Right ventricle myocardium inferior (tissue), 1 donor: Measurements from ENCODE around the gene FBXO2. TPM values are rescaled to one million over a fixed set of nuclear protein-coding genes. Genes with fewer than 3 reads are reported as not detected.
"Not testable (repeated sequence)": the region's sequence is repeated elsewhere in the genome, so short reads cannot be mapped to it uniquely, and the experiment has no call there.

ENCODE experiments used
- ATAC-seq: fragments of 200-7000 bp; cut with Tn5 transposase; one replicate; pipeline ENCODE4 v1.9.1; 2020; ENCODE audit warnings: mild to moderate bottlenecking, moderate library complexity
- DNase-seq: peaks from one replicate; pipeline ENCODE4 v3.0.0; 2021; ENCODE audit errors: missing footprints
- intact Hi-C: fragments of 100-400 bp; cut with DNase I; formaldehyde crosslinking; loops from one replicate; pipeline ENCODE4 v1.11.0; 2022
- total RNA-seq: library from RNA; stranded (reverse); fragmentation: NEBNext Ultra II Directional; extraction: Animal tissue kit (Norgen Biotek cat#: 25700); gene quantifications from one replicate; pipeline ENCODE4 v1.2.1, GENCODE V29; 2021
- donor health status: DM: no; HTN: yes; CAD: no; lungs with severe emphysema.

FBXO2 gene
- total RNA-seq, 1 donor from 2014 or later: 4.2 TPM

DNA sequence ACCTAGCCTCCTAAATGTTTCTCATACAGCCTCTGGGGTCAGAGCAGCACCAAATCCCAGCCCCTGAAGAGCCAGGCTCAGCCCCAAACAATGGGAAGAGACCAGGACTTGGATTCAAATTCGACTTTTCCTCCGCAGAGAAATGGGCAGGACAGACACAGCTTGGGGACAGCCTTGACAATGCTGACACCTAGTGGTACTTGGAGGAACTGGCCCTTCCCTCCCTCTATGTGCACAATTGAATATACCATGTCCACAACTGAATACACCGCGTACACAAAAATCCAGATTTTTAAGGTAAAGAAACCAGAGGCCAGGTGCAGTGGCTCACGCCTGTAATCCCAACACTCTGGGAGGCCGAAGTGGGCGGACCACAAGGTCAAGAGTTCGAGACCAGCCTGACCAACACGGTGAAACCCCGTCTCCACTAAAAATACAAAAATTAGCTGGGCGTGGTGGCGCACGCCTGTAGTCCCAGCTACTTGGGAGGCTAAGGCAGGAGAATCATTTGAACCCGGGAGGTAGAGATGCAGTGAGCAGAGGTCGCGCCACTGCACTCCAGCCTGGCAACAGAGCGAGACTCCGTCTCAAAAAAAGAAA is 11.7 kb downstream of the FBXO2 start:
- DNase-seq: not testable (repeated sequence)
- peak; percentile 75 for ATAC-seq
- intact Hi-C loops: loop anchor here (1.0 to 2.0 kb wide), 4 partner anchors 164 to 605 kb away; partner anchors contain the start of gene DISP3

DNA sequence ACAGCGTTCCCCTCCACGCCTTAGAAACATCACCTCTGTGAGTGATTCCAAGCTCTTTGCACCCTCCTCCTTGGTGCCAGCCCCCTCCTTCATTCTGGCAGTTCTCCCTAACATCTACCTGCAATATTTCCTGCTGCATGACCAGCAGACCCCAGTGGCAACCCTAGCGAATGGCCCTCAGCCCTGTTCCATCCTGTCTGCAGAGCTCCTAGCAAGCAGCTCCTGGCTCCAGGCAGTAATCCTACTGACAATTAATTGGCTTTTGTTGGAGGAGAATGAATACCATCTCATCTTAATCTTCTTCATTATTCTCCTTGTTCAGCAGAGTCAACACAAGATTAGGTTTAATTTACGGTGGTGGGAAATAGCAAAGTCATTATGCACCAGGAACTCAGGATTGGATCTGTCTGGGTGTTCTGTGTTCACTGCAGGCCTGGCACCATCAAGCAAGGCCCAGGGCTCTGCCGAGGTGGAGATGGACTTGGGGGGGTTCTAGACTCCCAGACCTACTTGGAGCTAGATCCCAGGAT is 12.4 kb downstream of the FBXO2 start:
- no peak for ATAC-seq
- intact Hi-C loops: loop anchor here (1.0 to 2.0 kb wide), 4 partner anchors 163 to 605 kb away; partner anchors contain the start of gene DISP3
- DNase-seq: no peak

DNA sequence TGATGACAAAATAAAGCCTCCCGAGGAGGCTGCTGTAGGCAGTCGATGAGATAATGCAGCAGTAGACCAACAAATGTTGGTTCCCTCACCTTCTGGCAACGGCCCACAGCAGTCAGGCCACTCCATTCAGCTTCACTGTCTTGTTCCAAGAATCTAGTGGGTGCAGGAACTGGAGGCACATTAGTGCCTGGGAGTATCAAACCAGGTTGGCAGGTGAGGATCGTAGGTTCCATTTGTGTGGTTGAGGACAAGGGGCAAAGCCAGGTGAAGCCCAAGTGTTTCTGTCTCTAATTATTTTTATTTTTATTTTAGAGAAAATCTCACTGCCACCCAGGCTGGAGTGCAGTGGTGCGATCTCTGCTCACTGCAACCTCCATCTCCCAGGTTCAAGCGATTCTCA is 13.3 kb downstream of the FBXO2 start:
- ATAC-seq: no peak
- intact Hi-C loops: no loop called here
- no peak for DNase-seq

DNA sequence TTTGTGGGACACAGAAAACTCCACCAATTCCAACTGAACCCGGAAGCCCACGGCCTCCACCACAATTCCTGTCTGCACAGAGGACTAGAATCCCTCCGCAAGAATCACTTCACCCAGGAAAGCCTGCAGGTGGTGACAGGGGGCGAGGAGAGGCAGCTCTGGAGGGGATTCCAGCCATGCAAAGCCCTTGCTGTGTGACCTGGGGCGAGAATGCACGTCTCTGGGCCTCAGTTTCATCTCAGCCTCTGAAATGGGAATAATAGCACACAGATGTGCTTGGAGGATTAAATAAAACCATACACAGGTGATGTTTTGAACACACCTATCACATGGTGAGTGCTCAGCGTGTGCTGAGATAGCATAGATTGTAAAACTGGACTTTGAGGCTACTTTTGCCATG is 14.1 kb downstream of the FBXO2 start:
- no peak for DNase-seq
- no peak for ATAC-seq
- intact Hi-C loops: no loop called here

DNA sequence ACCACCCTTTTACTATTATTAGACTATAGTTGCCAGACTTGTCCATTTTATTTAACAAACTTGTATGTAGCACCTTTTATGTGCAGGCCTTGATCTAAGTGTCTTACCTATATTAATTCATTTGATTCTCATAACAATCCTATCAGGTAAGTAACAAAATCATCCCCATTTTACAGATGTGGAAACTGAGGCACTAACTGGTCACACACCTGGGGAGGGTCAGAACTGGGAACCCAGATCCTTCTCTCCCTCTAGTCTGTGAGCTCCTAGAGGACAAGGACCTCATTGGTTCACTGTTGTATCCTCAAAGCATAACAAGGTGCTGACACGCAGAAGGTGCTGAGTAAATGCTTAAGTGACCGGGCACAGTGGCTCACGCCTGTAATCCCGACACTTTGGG is 14.9 kb downstream of the FBXO2 start:
- ATAC-seq: no peak
- DNase-seq: no peak
- intact Hi-C loops: no loop called here

DNA sequence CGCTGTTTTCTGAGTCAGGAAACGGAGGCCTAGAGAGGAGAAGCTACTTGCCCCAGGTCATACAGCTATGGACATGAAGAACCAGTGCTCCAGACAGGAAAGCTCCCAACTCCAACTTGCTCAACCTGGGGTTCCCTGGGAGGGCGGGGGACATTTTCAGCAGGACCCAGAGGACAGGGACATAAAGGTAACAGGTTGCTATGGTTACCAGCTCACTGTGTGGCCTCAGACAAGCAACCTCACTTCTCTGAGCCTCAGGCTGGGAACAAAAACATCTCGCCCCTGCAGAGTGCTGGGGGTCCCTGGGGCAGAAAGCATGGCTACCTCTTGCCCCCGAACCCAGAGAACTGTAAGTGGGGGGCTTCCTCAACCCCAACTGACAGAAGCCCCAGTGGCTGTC is 16.1 kb downstream of the FBXO2 start:
- no peak for DNase-seq
- intact Hi-C loops: no loop called here
- no peak for ATAC-seq

DNA sequence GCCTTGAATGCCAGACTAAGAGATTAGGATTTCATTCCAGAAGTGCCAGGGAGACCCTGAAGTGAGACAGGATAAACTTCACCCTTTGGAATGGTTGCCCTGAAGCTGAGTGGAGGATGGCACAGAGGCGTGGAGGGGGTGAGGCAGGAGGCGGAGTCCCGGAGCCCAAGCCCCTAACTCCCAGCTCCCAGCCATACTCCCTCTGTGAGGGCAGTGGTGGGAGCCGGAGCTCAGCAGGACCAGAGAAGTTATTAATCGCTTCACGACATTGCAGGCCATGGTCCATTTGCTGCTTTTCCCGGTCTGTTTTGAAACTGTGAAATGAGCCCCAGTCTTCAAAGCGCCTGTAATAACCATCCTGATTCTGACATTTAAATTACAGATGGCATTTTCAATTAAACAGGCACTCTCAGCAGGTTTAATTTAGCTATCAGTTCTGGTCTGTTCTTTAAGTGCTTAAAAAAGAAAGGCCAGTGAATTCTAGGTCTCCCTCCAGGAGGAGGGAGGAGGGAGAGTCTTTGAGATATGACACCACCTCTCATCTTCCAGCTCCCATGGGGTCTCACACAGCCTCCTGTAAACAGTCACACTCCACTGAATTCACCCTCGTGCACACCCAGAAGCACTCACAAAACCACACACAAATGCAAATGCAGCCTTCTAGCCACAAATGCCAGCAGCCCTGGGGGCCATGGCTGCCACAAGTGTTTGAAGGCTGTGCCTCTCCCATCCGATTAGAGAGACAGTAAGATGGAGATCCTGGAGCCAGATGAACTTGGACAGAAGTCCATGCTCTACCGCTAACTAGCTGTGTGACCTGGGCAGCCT is 19.6 kb downstream of the FBXO2 start:
- DNase-seq (no peak), ATAC-seq (no peak)
- intact Hi-C loops: no loop called here

DNA sequence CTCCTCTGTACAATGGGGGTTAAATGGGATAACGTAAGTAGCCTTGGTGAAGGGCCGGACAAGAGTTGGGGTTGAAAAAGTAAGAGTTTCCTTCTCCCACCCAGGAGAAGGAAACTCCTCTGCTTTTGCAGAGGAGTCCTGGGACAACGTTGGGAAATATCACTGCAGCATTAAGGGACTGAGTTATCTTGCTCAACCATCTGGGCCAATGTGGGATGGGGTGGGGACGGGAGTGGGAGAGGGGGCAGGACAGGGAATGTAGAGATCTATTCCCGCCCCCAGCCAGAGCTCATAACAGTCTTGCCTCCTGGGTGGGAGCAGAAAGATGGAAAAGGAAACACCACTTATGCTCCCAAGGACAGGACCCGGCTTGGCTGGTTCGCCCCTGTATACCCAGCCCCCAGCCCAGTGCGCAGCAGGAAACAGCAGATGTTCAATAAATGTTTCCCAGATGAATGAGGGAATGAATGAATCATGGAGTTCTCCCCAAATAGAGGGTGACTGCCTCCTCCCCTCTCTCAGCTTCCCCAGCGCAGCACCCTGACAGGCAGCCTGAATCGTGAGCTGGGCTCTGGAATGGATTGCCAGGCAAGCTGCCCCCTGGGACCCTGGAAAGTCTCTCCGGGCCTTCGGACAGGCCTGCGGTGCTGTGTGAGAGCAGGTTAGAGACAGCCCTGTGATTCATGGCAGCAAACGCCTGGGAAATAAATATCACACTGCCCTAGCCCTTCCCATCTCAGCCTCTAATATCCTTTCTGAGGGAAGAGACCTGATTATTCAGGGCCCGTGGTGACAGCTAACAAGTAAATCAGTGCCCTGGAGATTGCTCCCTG is 24.8 kb downstream of the FBXO2 start:
- intact Hi-C loops: no loop called here

DNA sequence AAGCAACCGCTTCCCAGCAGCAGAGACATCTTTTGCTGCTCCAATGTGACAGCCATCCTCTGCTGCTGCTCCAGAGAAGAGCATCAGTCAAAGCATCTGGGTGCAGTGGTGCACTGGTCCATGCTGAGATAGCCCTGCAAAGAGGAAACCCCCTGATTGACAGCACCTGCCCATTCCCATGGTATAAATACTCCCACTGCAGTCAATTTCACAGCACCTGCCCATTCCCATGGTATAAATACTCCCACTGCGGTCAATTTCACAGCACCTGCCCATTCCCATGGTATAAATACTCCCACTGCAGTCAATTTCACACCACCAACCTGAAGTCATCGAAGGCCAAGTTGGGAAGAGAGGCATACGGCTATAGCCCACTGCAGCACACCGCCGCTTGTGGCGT is 25.5 kb downstream of the FBXO2 start:
- ATAC-seq (no peak), DNase-seq (no peak)
- intact Hi-C loops: no loop called here

More for the DNA sequence above, 24.8 kb downstream of the FBXO2 start:
- DNase-seq (no peak), ATAC-seq (no peak)

DNA sequence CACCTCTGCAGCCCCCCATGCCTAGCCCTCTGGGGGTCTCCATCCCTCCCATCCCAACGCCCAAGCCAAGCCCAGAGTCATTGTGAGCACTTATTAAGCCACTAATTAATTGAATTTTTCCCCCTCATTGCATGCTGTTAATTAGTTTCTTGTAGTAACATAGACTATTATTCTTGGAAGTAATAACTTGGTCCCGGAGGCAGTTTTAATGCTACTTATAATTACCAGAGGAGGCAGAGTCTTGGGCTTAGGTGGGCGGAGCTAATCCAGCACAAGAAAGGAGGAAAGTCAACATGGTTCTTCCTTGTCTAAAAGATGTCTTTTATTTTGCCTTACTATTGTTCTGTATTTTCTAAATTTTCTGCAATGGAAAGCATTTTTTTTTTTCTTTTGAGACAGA is 27.7 kb downstream of the FBXO2 start:
- no peak for DNase-seq
- intact Hi-C loops: no loop called here
- ATAC-seq: no peak

DNA sequence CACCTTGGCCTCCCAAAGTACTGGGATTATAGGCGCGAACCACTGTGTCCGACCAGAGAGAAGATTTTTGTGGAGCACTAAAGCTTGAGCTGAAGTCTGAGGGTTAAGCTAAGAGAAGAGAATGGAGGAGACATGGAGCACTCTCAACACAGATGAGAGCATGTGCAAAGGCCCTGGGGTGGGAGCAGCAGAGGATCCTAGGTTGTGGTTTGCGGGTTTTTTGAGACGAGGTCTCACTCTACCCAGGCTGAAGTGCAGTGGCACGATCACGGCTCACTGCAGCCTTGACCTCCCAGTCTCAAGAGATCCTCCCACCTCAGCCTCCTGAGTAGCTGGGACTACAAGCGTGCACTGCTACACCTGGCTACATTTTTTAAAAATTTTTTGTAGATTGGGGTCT is 30.5 kb downstream of the FBXO2 start:
- ATAC-seq (no peak), DNase-seq (no peak)
- intact Hi-C loops: no loop called here

DNA sequence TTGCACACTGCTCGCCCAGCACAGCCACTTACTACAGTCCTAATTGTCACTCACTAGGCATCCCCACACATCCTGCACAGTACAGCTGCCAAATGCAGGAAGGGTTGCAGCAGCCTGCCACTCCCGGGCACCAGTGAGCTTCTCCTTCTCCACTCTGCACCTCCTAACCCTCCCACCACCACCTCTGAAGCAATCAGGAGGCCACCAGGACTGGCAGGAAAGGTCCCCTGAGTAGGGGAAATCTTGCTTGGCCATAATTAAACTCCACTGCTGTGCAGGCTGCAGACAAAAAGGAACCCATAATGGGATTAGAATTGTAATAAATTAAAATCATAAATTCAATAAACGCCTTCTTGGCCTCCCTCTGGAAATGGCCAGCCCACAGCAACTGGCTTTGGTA is 31.8 kb downstream of the FBXO2 start:
- ATAC-seq (no peak), DNase-seq (no peak)
- intact Hi-C loops: no loop called here

DNA sequence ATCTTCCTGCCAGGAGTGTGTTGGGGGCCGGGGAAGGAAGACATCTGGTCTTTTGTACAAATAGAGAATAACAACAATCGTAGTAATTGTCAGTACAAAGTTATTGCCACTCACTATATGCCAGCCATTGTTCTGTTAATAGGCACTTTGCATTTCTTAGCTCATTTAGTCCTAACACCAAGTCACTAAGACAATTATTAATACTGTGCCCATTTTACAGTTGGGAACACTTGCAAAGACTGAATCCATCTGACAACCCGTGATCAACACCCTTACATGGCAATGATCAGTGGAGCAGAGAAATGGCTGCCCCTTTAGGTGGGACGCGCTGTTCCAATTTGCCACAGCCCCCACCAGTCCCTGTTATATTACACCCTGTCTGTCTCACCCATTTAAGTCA is 33.3 kb downstream of the FBXO2 start:
- intact Hi-C loops: no loop called here

DNA sequence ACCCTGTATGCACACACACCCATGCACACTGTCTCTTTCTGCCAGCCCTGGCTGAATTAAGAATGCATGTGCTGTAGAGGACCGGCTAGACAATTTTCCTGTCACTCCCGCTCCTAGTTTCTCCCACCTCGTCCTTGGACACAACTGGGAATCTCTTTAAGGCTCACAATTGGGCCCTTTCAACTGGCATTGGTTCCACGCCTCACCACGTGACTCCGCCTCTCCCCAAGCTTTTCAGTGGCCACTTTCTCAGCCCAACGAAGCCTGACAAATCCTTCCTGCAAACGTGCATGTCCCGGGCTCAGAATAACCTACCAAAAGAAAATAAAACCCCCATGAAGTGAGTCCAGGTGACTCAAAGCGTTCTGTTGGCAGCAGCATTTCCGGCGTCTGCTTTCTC is 33.8 kb downstream of the FBXO2 start:
- intact Hi-C loops: no loop called here
- DNase-seq: no peak
- ATAC-seq: no peak

More for the DNA sequence above, 33.3 kb downstream of the FBXO2 start:
- DNase-seq (no peak), ATAC-seq (no peak)

DNA sequence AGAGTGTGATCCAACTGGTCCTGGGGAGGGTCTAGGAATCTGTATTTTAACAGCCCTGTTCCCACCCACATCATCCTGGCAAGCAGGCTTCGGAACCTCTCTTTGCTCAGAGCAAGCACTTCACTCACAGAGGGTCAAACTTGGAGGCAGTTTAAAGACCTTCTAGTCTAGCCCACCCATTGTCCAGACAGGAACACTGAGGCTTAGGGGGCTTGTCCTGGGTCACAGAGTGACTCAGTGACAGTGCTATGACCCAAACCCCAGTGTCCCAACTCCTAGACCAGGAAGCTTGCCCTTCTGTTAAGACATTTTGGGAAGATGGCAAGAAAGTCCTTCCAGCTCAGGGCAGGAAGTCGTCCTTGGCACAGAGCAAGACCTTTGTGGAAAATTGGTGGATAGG is 36.5 kb downstream of the FBXO2 start:
- DNase-seq: no peak
- intact Hi-C loops: no loop called here
- ATAC-seq: no peak

DNA sequence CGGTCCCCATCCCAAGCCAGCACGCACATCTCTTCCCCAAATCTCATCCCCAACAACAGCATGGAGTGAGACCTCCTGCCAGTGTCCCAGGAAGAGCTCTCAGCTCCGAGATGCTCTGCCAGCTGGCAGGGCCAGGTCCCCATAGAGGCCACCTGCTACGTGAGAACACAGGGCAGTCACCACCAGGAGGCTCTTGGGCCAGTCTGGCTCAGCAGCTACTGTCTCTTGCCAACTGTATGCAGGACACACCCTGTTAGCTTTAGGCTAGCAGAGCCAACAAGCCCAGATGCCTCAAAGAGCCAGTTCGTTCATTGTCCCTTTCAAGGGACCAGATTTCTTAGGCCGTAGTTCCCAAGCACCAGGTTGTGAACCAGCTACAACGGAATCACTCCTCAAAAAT is 36.9 kb downstream of the FBXO2 start:
- intact Hi-C loops: no loop called here
- ATAC-seq: no peak
- DNase-seq: no peak

DNA sequence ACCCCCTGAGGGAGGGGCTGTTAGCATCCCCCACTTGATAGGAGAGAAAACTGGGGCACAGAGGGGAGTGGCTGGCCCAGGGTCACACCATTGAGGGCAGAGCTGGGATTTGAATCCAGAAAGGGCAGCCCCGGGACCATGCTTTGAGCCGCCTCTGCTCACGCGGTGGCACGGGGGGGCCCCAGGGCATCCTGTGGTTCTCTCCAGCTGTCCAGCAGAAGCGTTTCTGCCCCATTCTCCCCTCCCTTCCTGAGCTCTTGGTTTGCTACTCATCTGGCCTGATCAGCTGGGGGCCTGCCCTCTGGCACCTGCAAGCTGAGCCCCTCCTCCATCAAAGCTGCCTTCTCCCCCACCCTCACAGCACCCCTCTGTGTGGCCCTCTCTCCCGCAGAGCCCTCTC is 37.5 kb downstream of the FBXO2 start:
- ATAC-seq (no peak), DNase-seq (no peak)
- intact Hi-C loops: no loop called here

DNA sequence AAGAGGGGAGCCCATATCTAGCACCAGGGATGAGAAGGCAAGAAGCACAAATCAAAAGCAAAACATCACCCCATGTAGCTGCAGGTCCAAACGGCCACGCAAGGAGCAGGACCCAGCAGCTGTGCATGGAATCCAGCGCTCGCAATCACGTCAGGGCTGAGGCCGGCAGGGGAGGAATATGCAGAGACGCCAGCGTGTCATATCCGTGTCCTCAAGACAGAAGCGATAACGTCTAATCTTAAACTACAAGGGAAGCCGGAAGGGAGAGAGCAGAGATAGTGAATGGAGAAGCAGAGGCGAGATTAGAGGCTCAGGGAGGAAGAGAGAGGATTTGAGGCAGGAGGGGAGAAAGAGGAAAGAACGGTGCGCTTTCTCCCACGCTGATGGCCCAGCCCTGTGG is 39.1 kb downstream of the FBXO2 start:
- intact Hi-C loops: no loop called here
- ATAC-seq: no peak
- DNase-seq: no peak

DNA sequence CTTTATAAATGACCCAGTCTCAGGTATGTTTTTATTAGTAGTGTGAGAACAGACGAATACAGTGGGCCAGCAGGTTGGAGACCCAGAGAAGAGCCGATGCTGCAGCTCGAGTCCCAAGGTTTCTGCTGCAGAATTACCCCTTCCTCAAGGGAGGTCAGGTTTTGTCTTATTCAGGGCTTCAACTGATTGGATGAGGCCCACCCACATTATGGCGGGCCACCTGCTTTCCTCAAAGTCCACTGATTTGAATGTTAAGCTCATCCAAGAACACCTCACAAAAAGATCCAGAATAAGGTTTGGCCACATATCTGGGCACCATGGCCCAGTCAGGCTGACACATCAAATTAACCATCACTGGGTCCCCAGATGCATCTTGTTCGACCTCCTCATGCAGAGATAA is 40.9 kb downstream of the FBXO2 start:
- DNase-seq: no peak
- intact Hi-C loops: no loop called here
- no peak for ATAC-seq
